ENCODE data around the gene SETD2.
"Not testable (repeated sequence)": the region's sequence is repeated elsewhere in the genome, so short reads cannot be mapped to it uniquely, and the experiment has no call there.

The SETD2 gene

DNA sequence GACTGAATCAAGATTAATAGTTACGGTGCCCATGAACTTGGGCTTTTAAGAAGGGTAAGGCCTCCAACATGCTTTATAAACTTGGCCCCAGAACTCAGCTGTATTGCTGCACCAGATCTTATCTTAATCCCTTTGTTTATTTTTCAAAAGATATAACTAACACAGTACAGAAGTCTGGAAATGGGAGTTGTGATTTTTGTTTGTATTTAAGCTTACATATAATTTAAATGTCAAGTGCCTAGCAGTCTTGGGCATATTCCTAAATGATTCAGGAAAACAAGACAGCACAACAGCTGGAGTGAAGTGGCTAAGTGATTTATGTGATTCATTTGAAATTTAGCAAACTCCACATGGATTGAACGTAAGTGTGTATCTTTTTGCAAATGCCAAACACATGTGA is 128.3 kb downstream of the SETD2 start:
- Histone ChIP-seq H3K9ac (no peak overlapping the region), H3K79me2 (ENCODE audit: insufficient read depth, low read depth) (no peaks in the 10 kb centered on the region), H2AFZ (ENCODE audit: low read depth) (no peak overlapping the region), H3K4me3 (IDR thresholded peaks at IDR 0.05; ENCODE audit: insufficient read depth, low read depth, low read length) (no peak overlapping the region), H3K36me3 (ENCODE audit: insufficient read depth) (no peaks in the 10 kb centered on the region), H3K4me1 (ENCODE audit: low read depth, poor library complexity, severe bottlenecking) (no peaks in the 10 kb centered on the region), H3K27ac (no peak overlapping the region), H3K27me3 (ENCODE audit: insufficient read depth, low read depth) (no peaks in the 10 kb centered on the region), H4K20me1 (ENCODE audit: insufficient read depth) (no peaks in the 10 kb centered on the region), H3K4me2 (no peak overlapping the region)
- TF ChIP-seq, protein P1, sequence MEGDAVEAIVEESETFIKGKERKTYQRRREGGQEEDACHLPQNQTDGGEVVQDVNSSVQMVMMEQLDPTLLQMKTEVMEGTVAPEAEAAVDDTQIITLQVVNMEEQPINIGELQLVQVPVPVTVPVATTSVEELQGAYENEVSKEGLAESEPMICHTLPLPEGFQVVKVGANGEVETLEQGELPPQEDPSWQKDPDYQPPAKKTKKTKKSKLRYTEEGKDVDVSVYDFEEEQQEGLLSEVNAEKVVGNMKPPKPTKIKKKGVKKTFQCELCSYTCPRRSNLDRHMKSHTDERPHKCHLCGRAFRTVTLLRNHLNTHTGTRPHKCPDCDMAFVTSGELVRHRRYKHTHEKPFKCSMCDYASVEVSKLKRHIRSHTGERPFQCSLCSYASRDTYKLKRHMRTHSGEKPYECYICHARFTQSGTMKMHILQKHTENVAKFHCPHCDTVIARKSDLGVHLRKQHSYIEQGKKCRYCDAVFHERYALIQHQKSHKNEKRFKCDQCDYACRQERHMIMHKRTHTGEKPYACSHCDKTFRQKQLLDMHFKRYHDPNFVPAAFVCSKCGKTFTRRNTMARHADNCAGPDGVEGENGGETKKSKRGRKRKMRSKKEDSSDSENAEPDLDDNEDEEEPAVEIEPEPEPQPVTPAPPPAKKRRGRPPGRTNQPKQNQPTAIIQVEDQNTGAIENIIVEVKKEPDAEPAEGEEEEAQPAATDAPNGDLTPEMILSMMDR (conservative IDR thresholded peaks at IDR 0.05; ENCODE audit: low read depth, low read length), result no peak

DNA sequence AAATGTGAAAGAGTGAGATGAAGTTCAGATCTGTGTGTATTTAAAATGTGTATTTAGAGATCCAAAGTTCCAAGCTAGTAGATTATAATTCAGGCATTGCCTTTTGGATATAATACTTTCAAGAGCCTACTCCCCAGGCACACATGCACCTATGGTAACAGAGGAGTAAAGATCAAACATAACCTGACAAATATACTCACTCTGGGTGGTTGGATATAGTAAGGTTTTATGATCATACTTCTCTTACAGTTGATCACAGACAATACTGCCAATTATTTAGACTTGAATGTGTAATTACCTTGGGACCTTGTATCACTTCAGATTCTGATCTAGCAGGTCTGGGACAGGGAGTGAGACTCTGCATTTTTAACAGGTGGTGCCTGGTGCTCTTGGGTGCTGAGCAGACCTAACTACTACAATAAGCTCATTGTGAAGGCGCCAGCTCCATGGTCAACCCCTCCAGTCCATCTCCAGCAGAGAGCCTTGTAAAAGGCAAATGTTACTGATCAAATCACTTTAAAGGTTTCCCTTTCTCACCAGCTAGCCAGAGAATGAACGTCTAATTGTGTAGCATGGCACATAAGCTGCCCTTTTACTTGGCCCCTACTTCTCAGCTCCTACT is 128.9 kb downstream of the SETD2 start:
- Histone ChIP-seq H3K36me3 (ENCODE audit: insufficient read depth) (no peaks in the 10 kb centered on the region), H4K20me1 (ENCODE audit: insufficient read depth) (no peaks in the 10 kb centered on the region), H3K27ac (no peak overlapping the region), H3K79me2 (ENCODE audit: insufficient read depth, low read depth) (no peaks in the 10 kb centered on the region), H3K4me1 (ENCODE audit: low read depth, poor library complexity, severe bottlenecking) (no peaks in the 10 kb centered on the region), H3K4me2 (no peak overlapping the region), H3K27me3 (ENCODE audit: insufficient read depth, low read depth) (no peaks in the 10 kb centered on the region), H3K4me3 (IDR thresholded peaks at IDR 0.05; ENCODE audit: insufficient read depth, low read depth, low read length) (no peak overlapping the region), H2AFZ (ENCODE audit: low read depth) (no peak overlapping the region), H3K9ac (no peak overlapping the region)
- TF ChIP-seq, protein P1 (conservative IDR thresholded peaks at IDR 0.05; ENCODE audit: low read depth, low read length), result no peak

DNA sequence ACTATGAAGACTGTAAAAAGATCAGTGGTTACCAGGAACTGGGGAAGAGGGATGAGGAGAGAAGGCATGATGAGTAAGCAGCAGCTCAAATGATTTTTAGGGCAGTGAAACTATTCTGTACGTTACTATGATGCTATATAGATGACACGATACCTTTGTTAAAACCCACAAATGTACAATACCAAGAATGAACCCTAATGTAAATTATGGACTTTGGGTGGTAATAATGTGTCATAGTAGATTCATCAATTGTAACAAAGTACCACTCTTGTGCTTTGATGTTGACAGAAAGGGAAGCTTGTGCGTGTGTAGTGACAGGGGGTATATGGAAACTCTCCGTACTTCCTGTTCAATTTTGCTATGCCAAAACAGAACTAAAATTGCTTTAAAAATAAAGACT is 132.9 kb downstream of the SETD2 start:
- not testable (repeated sequence) for H3K27ac ChIP-seq; H2AFZ ChIP-seq (ENCODE audit: low read depth); H4K20me1 ChIP-seq (ENCODE audit: insufficient read depth); H3K27me3 ChIP-seq (ENCODE audit: insufficient read depth, low read depth); H3K36me3 ChIP-seq (ENCODE audit: insufficient read depth); H3K4me2 ChIP-seq; H3K9ac ChIP-seq; H3K4me3 ChIP-seq (IDR thresholded peaks at IDR 0.05; ENCODE audit: insufficient read depth, low read depth, low read length); H3K79me2 ChIP-seq (ENCODE audit: insufficient read depth, low read depth); H3K4me1 ChIP-seq (ENCODE audit: low read depth, poor library complexity, severe bottlenecking)

DNA sequence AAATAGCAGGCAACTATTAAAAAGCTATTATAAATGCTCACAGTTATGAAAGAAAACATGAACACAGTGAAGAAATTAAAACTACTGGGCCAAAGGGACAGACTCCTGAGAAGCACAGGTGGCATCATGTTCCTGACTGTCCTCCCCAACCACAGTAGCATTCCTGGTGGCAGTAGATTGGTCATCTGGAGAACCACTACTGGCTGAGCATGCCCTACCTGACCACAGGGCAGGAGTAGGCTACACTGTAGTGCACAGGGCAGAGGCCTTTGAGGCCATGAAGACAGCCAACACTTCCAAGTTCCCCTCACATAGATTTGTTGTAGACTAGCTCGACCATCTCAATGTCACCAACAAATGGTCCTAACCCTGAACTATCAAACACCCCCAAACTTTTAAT is 135.2 kb downstream of the SETD2 start:
- H3K79me2 ChIP-seq (ENCODE audit: insufficient read depth, low read depth), result no peaks in the 10 kb centered on the region
- TF ChIP-seq, protein P1 (conservative IDR thresholded peaks at IDR 0.05; ENCODE audit: low read depth, low read length), result no peak

DNA sequence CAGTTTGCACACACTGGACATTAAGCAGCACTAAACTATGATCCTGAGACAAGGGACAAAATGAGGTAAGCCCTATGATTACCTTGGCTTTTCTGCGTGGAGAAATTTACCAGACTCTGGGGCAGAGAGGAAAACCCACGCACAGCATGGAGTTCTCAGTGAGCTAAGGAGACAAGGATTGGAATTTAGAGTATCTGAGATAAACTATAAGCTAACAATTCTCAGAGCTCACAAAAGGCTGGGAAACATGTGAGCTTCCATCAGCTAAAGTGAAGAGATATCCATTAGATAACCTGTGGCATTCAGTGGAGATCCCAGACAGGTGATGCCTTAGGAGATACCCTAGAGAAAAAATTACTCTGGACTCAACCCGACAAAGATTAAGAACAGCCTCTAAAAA is 135.8 kb downstream of the SETD2 start:
- no peak overlapping the region for H3K27ac ChIP-seq
- no peak overlapping the region for H2AFZ ChIP-seq (ENCODE audit: low read depth)
- no peak overlapping the region for H3K9ac ChIP-seq
- no peak overlapping the region for H3K4me3 ChIP-seq (IDR thresholded peaks at IDR 0.05; ENCODE audit: insufficient read depth, low read depth, low read length)
- no peak overlapping the region for H3K4me2 ChIP-seq
- TF ChIP-seq, protein P1 (conservative IDR thresholded peaks at IDR 0.05; ENCODE audit: low read depth, low read length), result no peak
- no peaks in the 10 kb centered on the region for H3K36me3 ChIP-seq (ENCODE audit: insufficient read depth)
- H3K79me2 ChIP-seq (ENCODE audit: insufficient read depth, low read depth), result no peaks in the 10 kb centered on the region
- no peaks in the 10 kb centered on the region for H4K20me1 ChIP-seq (ENCODE audit: insufficient read depth)
- H3K4me1 ChIP-seq (ENCODE audit: low read depth, poor library complexity, severe bottlenecking), result no peaks in the 10 kb centered on the region
- no peaks in the 10 kb centered on the region for H3K27me3 ChIP-seq (ENCODE audit: insufficient read depth, low read depth)

More for the DNA sequence above, 135.2 kb downstream of the SETD2 start:
- no peaks in the 10 kb centered on the region for H4K20me1 ChIP-seq (ENCODE audit: insufficient read depth)
- H3K27ac ChIP-seq, result no peak overlapping the region
- no peak overlapping the region for H2AFZ ChIP-seq (ENCODE audit: low read depth)
- no peaks in the 10 kb centered on the region for H3K36me3 ChIP-seq (ENCODE audit: insufficient read depth)
- H3K27me3 ChIP-seq (ENCODE audit: insufficient read depth, low read depth), result no peaks in the 10 kb centered on the region
- no peak overlapping the region for H3K4me3 ChIP-seq (IDR thresholded peaks at IDR 0.05; ENCODE audit: insufficient read depth, low read depth, low read length)
- H3K4me1 ChIP-seq (ENCODE audit: low read depth, poor library complexity, severe bottlenecking), result no peaks in the 10 kb centered on the region
- H3K4me2 ChIP-seq, result no peak overlapping the region
- H3K9ac ChIP-seq, result no peak overlapping the region

DNA sequence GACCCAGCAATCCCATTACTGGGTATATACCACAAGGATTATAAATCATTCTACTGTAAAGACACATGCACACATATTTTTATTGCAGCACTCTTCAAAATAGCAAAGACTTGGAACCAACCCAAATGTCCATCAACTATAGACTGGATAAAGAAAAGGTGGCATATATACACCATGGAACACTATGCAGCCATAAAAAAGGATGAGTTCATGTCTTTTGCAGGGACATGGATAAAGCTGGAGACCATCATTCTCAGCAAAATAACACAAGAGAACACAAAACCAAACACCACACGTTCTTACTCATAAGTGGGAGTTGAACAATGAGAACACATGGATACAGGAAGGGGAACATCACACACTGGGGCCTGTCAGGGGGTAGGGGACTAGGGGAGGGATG is 137.5 kb downstream of the SETD2 start:
- H3K4me1 ChIP-seq (ENCODE audit: low read depth, poor library complexity, severe bottlenecking); H3K36me3 ChIP-seq (ENCODE audit: insufficient read depth); H2AFZ ChIP-seq (ENCODE audit: low read depth); H3K27me3 ChIP-seq (ENCODE audit: insufficient read depth, low read depth); H4K20me1 ChIP-seq (ENCODE audit: insufficient read depth); H3K27ac ChIP-seq; H3K79me2 ChIP-seq (ENCODE audit: insufficient read depth, low read depth); H3K4me3 ChIP-seq (IDR thresholded peaks at IDR 0.05; ENCODE audit: insufficient read depth, low read depth, low read length); H3K4me2 ChIP-seq; H3K9ac ChIP-seq: not testable (repeated sequence)
